Peyer's patch (tissue), 4 donors: ENCODE measurements around the gene NT5C3A. TPM values are rescaled to one million over a fixed set of nuclear protein-coding genes. Genes with fewer than 3 reads are reported as not detected.
A peak's percentile ranks its signal among the peaks of the same experiment; 100 is the strongest.

Source experiments
- DNase-seq, 3 donors: peaks; one replicate each; pipeline ENCODE4 v3.0.0-alpha.2; 2017 to 2019
- H3K27ac ChIP-seq, 4 donors: fragments of 200-600 bp; sonication (generic); one replicate each; pipeline ENCODE4 v1.5.1; 2016 to 2019
- H3K27me3 ChIP-seq, 2 donors: fragments of 200-600 bp; sonication (generic); one replicate each; pipeline ENCODE4 v1.5.1; 2019
- H3K36me3 ChIP-seq, 3 donors: fragments of 200-600 bp; sonication (generic); one replicate each; pipeline ENCODE4 v1.5.1; 2016 to 2019
- H3K4me1 ChIP-seq, 4 donors: fragments of 200-600 bp; sonication (generic); one replicate each; pipeline ENCODE4 v1.5.1; 2016 to 2019
- H3K4me3 ChIP-seq, 4 donors: fragments of 200-600 bp; sonication (generic); 1 replicate in 3 of 4; 2 replicates in 1 of 4; pipeline ENCODE4 v1.5.1; 2016 to 2019; ENCODE audit warnings: mild to moderate bottlenecking in 1 of 4
- H3K9me3 ChIP-seq, 4 donors: fragments of 200-600 bp; sonication (generic); one replicate each; pipeline ENCODE4 v1.5.1; 2016 to 2019; ENCODE audit warnings: mild to moderate bottlenecking in 1 of 4
- CTCF ChIP-seq, 6 experiments: fragments of 450-650 bp in 4 of 6; fragments of 200-600 bp in 2 of 6; sonication (generic) in 1 of 6; IDR thresholded peaks; one replicate each; pipeline ENCODE4 v1.5.1; 2017 to 2019; ENCODE audit warnings: antibody characterized with exemption in 6 of 6, mild to moderate bottlenecking in 3 of 6, moderate library complexity in 1 of 6
- POLR2A ChIP-seq, 2 donors: fragments of 450-650 bp; IDR thresholded peaks; one replicate each; pipeline ENCODE4 v1.5.1; 2017; ENCODE audit warnings: antibody characterized with exemption in 2 of 2, mild to moderate bottlenecking in 2 of 2, moderate library complexity in 2 of 2
- total RNA-seq, 4 donors: library from RNA; depleted of rRNA; stranded (reverse); fragments of >200 nt; gene quantifications; one replicate each; pipeline ENCODE4 v1.1.0, GENCODE V29; 2016

The NT5C3A gene
- total RNA-seq, 4 donors from 2014 or later: 25.3 to 316 (median 79.8) TPM

- DNase-seq: no peak
- Histone ChIP-seq H3K27me3 (no peaks in the 10 kb centered on the region), H3K4me3 (no peak overlapping the region), H3K4me1 (peaks cover 0 to 9% (median 6%) of the 10 kb centered on the region in 4 donors), H3K27ac (peak overlapping the region in 1 of 4 donors; percentile 2), H3K36me3 (no peaks in the 10 kb centered on the region), H3K9me3 (no peaks in the 10 kb centered on the region)
- TF ChIP-seq CTCF (IDR thresholded peaks at IDR 0.05) (no peak), POLR2A (IDR thresholded peaks at IDR 0.05) (no peak)
Measured at GRCh38 chr7:33054261-33054964, 8.2 kb downstream of the NT5C3A start.

- H3K4me1 ChIP-seq: peaks cover 0 to 9% (median 6%) of the 10 kb centered on the region in 4 donors
- no peaks in the 10 kb centered on the region for H3K36me3 ChIP-seq
- no peak for DNase-seq
- TF ChIP-seq CTCF (IDR thresholded peaks at IDR 0.05): no peak
- H3K9me3 ChIP-seq: no peaks in the 10 kb centered on the region
- H3K27me3 ChIP-seq: no peaks in the 10 kb centered on the region
- peak overlapping the region in 1 of 4 donors; percentile 2 for H3K27ac ChIP-seq
- H3K4me3 ChIP-seq: no peak overlapping the region
Measured at GRCh38 chr7:33053721-33054120, 8.9 kb downstream of the NT5C3A start.

- Histone ChIP-seq H3K4me1 (peaks cover 0 to 9% (median 6%) of the 10 kb centered on the region in 4 donors), H3K36me3 (no peaks in the 10 kb centered on the region), H3K27ac (peak overlapping the region in 3 of 4 donors; percentile 33 to 53 (median 38)), H3K27me3 (no peaks in the 10 kb centered on the region), H3K4me3 (no peak overlapping the region), H3K9me3 (no peaks in the 10 kb centered on the region)
- TF ChIP-seq CTCF (IDR thresholded peaks at IDR 0.05) (peak; percentile 22 to 87 (median 72)), POLR2A (IDR thresholded peaks at IDR 0.05) (no peak)
- no peak for DNase-seq
Measured at GRCh38 chr7:33050535-33051318, 11.8 kb downstream of the NT5C3A start.

- H3K27ac ChIP-seq: no peak overlapping the region
- peaks cover 0 to 20% (median 6%) of the 10 kb centered on the region in 4 donors for H3K4me1 ChIP-seq
- TF ChIP-seq POLR2A (IDR thresholded peaks at IDR 0.05): no peak
- no peak for TF ChIP-seq CTCF (IDR thresholded peaks at IDR 0.05)
- H3K4me3 ChIP-seq: no peak overlapping the region
- H3K27me3 ChIP-seq: no peaks in the 10 kb centered on the region
- no peaks in the 10 kb centered on the region for H3K36me3 ChIP-seq
- DNase-seq: no peak
- no peaks in the 10 kb centered on the region for H3K9me3 ChIP-seq
Measured at GRCh38 chr7:33048704-33049103, 13.9 kb downstream of the NT5C3A start.

GRCh38 chr7:33048257-33048656 is 14.3 kb downstream of the NT5C3A start:
- Histone ChIP-seq H3K27me3 (no peaks in the 10 kb centered on the region), H3K9me3 (no peaks in the 10 kb centered on the region), H3K27ac (no peak overlapping the region), H3K36me3 (no peaks in the 10 kb centered on the region), H3K4me1 (peaks cover 0 to 24% (median 6%) of the 10 kb centered on the region in 4 donors), H3K4me3 (no peak overlapping the region)
- TF ChIP-seq CTCF (IDR thresholded peaks at IDR 0.05): no peak
- TF ChIP-seq POLR2A (IDR thresholded peaks at IDR 0.05): no peak
- DNase-seq: no peak
